Myometrial cell (primary cell): ENCODE data around the gene PNCK. TPM values are rescaled to one million over a fixed set of nuclear protein-coding genes. Genes with fewer than 3 reads are reported as not detected.

ENCODE experiments used
- total RNA-seq: library from RNA; depleted of rRNA; stranded (reverse); fragments of >200 nt; gene quantifications from 2 replicates; pipeline ENCODE4 v1.2.3, GENCODE V29; 2015

PNCK gene
- not detected in 2 replicates for total RNA-seq

DNA sequence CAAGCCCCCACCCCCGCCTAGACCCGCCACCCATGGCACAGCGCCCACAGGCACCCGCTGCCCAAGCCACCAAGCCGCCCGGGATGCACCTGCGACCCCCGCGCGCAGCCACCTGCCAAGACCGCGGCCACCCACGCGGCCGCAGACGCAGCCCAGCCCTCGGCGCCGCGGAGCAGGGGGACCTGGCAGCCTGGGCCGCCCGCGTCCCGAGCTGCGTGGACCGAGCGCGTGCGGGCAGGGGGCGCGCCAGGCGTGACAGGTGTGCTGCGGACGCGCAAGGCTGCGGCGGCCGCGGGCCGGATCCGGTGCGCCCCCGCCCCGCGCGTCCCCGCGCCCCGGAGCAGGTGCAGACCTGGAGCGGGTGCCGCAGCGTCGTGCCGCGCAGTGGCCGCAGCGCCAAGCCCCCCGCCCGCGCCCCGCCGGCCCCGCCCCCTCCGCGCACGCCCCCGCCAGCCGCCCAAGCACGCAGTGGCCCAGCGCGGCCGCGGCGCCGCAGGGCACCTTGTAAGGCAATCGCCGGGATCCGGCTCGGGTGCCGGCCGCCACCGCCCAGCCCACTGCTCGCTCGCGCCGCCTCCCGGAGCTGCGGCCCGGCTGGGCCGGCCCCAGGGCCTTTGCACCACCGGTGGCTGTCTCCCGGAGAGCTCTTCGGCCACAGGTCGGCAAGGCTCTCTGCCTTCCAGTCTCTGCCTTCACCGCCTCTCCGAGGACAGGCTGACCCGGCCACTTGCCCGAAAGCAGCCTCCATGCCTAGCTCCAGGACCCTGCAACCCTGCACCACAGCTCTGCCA, at the start of gene PNCK:
PNCK (minus strand) TSS at position 386 of the 791 bp plus-strand sequence. CDS start 737 bp downstream, outside the sequence.

GRCh38 chrX:153687121-153688039, 13.8 kb upstream of the PNCK start, which contains the start of gene SLC6A8:
Gene SLC6A8 (plus strand): TSS chrX:153687926. CDS start chrX:153688575, 649 bp downstream.

GRCh38 chrX:153646620-153647373, 26.8 kb downstream of the PNCK start, which contains the start of gene DUSP9:
Gene DUSP9 (plus strand): TSS chrX:153647203. CDS start chrX:153647954, 751 bp downstream.

Other genes starting within 250 kb of the PNCK start
- gene TREX2, start 227.8 kb downstream of the PNCK start, total RNA-seq = not detected in 2 replicates
- 37.2 and 51.6 TPM in 2 replicates for gene HAUS7, start 203.2 kb downstream of the PNCK start, total RNA-seq
- gene BGN, start 178.8 kb downstream of the PNCK start, total RNA-seq = 3.2 and 4.3 TPM in 2 replicates
- gene ATP2B3, start 156.2 kb downstream of the PNCK start, total RNA-seq = not detected in 2 replicates
- 39.2 and 46.8 TPM in 2 replicates for gene CCNQ, start 74.7 kb downstream of the PNCK start, total RNA-seq
- gene DUSP9, start 26.6 kb downstream of the PNCK start, total RNA-seq = 0.29 and 0.35 TPM in 2 replicates
- gene SLC6A8, start 14.1 kb upstream of the PNCK start, total RNA-seq = 6.9 and 7.4 TPM in 2 replicates
- gene BCAP31, start 50.6 kb upstream of the PNCK start, total RNA-seq = 144 and 177 TPM in 2 replicates
- 12.9 and 17.0 TPM in 2 replicates for gene ABCD1, start 51.0 kb upstream of the PNCK start, total RNA-seq
- gene PLXNB3, start 90.4 kb upstream of the PNCK start, total RNA-seq = 2.3 and 2.6 TPM in 2 replicates
- gene SRPK3, start 107.2 kb upstream of the PNCK start, total RNA-seq = 0.35 TPM in 1 of 2 replicates, not detected in the other
- 87.9 and 122 TPM in 2 replicates for gene IDH3G, start 120.6 kb upstream of the PNCK start, total RNA-seq
- 261 and 266 TPM in 2 replicates for gene SSR4, start 120.9 kb upstream of the PNCK start, total RNA-seq
- gene PDZD4, start 156.7 kb upstream of the PNCK start, total RNA-seq = 0.58 TPM in 1 of 2 replicates, not detected in the other
- gene L1CAM, start 212.4 kb upstream of the PNCK start, total RNA-seq = 13.1 and 19.0 TPM in 2 replicates
- not detected in 2 replicates for gene AVPR2, start 230.9 kb upstream of the PNCK start, total RNA-seq